OCI-LY3 (cell line): ENCODE measurements around the gene ALKAL2.

ENCODE experiments used
- EZH2phosphoT487 ChIP-seq: fragments of 200-600 bp; shearing (Covaris generic); IDR thresholded peaks from 2 replicates; pipeline ENCODE4 v1.6.1; 2018; ENCODE audit warnings: antibody characterized with exemption, mixed run types, low read depth
- TF ChIP-seq, protein P1 (sequence below): fragments of 200-600, 300-600 bp; sonication (generic); IDR thresholded peaks from 2 replicates; pipeline ENCODE4 v1.5.1; 2014; ENCODE audit warnings: antibody characterized with exemption, low read length, low read depth

- TF ChIP-seq, protein P1, sequence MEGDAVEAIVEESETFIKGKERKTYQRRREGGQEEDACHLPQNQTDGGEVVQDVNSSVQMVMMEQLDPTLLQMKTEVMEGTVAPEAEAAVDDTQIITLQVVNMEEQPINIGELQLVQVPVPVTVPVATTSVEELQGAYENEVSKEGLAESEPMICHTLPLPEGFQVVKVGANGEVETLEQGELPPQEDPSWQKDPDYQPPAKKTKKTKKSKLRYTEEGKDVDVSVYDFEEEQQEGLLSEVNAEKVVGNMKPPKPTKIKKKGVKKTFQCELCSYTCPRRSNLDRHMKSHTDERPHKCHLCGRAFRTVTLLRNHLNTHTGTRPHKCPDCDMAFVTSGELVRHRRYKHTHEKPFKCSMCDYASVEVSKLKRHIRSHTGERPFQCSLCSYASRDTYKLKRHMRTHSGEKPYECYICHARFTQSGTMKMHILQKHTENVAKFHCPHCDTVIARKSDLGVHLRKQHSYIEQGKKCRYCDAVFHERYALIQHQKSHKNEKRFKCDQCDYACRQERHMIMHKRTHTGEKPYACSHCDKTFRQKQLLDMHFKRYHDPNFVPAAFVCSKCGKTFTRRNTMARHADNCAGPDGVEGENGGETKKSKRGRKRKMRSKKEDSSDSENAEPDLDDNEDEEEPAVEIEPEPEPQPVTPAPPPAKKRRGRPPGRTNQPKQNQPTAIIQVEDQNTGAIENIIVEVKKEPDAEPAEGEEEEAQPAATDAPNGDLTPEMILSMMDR: no peak
- TF ChIP-seq EZH2phosphoT487: no peak
Measured at GRCh38 chr2:295090-295489, 7.2 kb upstream of the ALKAL2 start.
